Heart left ventricle (tissue), 16 donors: ENCODE measurements around the gene NAALAD2. TPM values are rescaled to one million over a fixed set of nuclear protein-coding genes. Genes with fewer than 3 reads are reported as not detected.

Source experiments
- ATAC-seq, 4 donors: fragments of 200-7000 bp; cut with Tn5 transposase; one replicate each; pipeline ENCODE4 v1.9.1; 2020 to 2022; ENCODE audit warnings: moderate library complexity in 4 of 4, mild to moderate bottlenecking in 3 of 4, moderate number of reproducible peaks in 1 of 4
- DNase-seq, 5 donors: peaks; one replicate each; pipeline ENCODE4 v3.0.0-alpha.2; 2020
- H3K27ac ChIP-seq, 12 donors: fragments of 200-600 bp; sonication (generic) in 4 of 12; one replicate each; pipeline versions ENCODE4 v1.5.0 to v1.8.0; 2016 to 2022; ENCODE audit warnings: mild to moderate bottlenecking in 2 of 12
- H3K27me3 ChIP-seq, 9 donors: fragments of 200-600 bp; sonication (generic) in 2 of 9; one replicate each; pipeline versions ENCODE4 v1.5.1 to v1.8.0; 2016 to 2022; ENCODE audit warnings: mild to moderate bottlenecking in 3 of 9
- H3K36me3 ChIP-seq, 9 donors: fragments of 200-600 bp; sonication (generic) in 2 of 9; one replicate each; pipeline versions ENCODE4 v1.5.0 to v1.8.0; 2018 to 2022; ENCODE audit warnings: mild to moderate bottlenecking in 2 of 9
- H3K4me1 ChIP-seq, 12 donors: fragments of 200-600 bp; sonication (generic) in 4 of 12; one replicate each; pipeline versions ENCODE4 v1.5.0 to v1.8.0; 2016 to 2022; ENCODE audit warnings: mild to moderate bottlenecking in 3 of 12
- H3K4me3 ChIP-seq, 12 donors: fragments of 200-600 bp; sonication (generic) in 4 of 12; one replicate each; pipeline versions ENCODE4 v1.5.0 to v1.8.0; 2017 to 2022; ENCODE audit warnings: mild to moderate bottlenecking in 9 of 12, moderate library complexity in 4 of 12
- H3K9me3 ChIP-seq, 12 donors: fragments of 200-600 bp; sonication (generic) in 4 of 12; one replicate each; pipeline versions ENCODE4 v1.5.0 to v1.8.0; 2016 to 2022; ENCODE audit warnings: mild to moderate bottlenecking in 1 of 12
- POLR2A ChIP-seq, 2 donors: fragments of 450-650 bp; IDR thresholded peaks; one replicate each; pipeline ENCODE4 v1.6.1; 2017; ENCODE audit warnings: antibody characterized with exemption in 2 of 2, mild to moderate bottlenecking in 2 of 2, moderate library complexity in 2 of 2
- WGBS, 4 donors: extraction: QIAGEN DNeasy Blood & Tissue Kit in 2 of 4; methylation state at CpG; one replicate each; pipeline versions ENCODE4 v1.1.5 to v1.1.7; 2013 to 2018; 5-methylcytosine and 5-hydroxymethylcytosine counted together
- intact Hi-C, 10 donors: fragments of 100-400 bp; cut with DNase I; formaldehyde crosslinking; loops; one replicate each; pipeline versions ENCODE4 v1.11.1 to v1.14.2; 2022
- polyA plus RNA-seq, 2 donors: library from polyadenylated mRNA; stranded (reverse); fragments of 200-250 nt; gene quantifications; one replicate each; pipeline ENCODE4 v1.2.3, GENCODE V29; 2013
- total RNA-seq, 9 donors: library from RNA; depleted of rRNA in 2 of 9; stranded (reverse); fragments of >200 nt in 2 of 9; fragmentation: NEBNext Ultra II Directional in 3 of 9; extraction: Animal tissue kit (Norgen Biotek cat#: 25700) in 3 of 9; gene quantifications; one replicate each; pipeline versions ENCODE4 v1.1.0 to v1.2.4, GENCODE V29; 2016 to 2023
- TF ChIP-seq, protein P1 (sequence below), 12 donors: fragments of 200-600 bp; sonication (generic) in 4 of 12; IDR thresholded peaks; one replicate each; pipeline versions ENCODE4 v1.5.0 to v1.8.0; 2018 to 2022; ENCODE audit warnings: antibody characterized with exemption in 12 of 12, mild to moderate bottlenecking in 5 of 12
- donor health status: ischemic (EF 13 %, LVEDD 7.1; RV severe dilation, severe dysfunction).
- donor health status: healthy with polysubstance abuse.
- donor health status: DM: no; HTN: yes; CAD: no.
- donor health status: DM: no; HTN: no; CAD: no.
- donor health status: ischemic (EF 25% LVEDD 6.9; RV normal size, moderate dysfunction).
- donor health status: ischemic (EF 25% LVEDD 5.7; RV mildly dilated, moderate dysfunction).
- donor health status: healthy.
- donor health status: DM: yes; HTN: yes; CAD: no.
- donor health status: ischemic (EF 35%, LVEDD 5.7; RV mildly dilated, moderate dysfunction).
- donor health status: nonischemic (EF 11% LVEDD 7.7; RV severe dilation, severe dysfunction).
- donor health status: DM: yes; HTN: yes; CAD: no.
- donor health status: PGD.
- donor health status: ischemic (EF 29% LVEDD 5.4; RV normal size, mild dysfunction).
- donor health status: nonischemic (EF 23%, LVEDD 6.1; RV moderate dilation, normal function).

NAALAD2 gene
- total and polyA plus RNA-seq, 11 donors: 0.16 to 0.91 (median 0.35) TPM

GRCh38 chr11:90223248-90223585 is 88.8 kb downstream of the NAALAD2 start:
- DNase-seq (no peak), ATAC-seq (peak; percentile 42 to 75 (median 66))
- Histone ChIP-seq H3K27me3 (no peaks in the 10 kb centered on the region), H3K36me3 (no peaks in the 10 kb centered on the region), H3K4me3 (peak overlapping the region; percentile 38 to 96 (median 82)), H3K27ac (peak overlapping the region in 11 of 12 donors; percentile 80 to 95 (median 92)), H3K4me1 (peaks cover 3 to 52% (median 20%) of the 10 kb centered on the region in 12 donors), H3K9me3 (no peaks in the 10 kb centered on the region)
- no peak for TF ChIP-seq POLR2A (IDR thresholded peaks at IDR 0.05)
- TF ChIP-seq, protein P1, sequence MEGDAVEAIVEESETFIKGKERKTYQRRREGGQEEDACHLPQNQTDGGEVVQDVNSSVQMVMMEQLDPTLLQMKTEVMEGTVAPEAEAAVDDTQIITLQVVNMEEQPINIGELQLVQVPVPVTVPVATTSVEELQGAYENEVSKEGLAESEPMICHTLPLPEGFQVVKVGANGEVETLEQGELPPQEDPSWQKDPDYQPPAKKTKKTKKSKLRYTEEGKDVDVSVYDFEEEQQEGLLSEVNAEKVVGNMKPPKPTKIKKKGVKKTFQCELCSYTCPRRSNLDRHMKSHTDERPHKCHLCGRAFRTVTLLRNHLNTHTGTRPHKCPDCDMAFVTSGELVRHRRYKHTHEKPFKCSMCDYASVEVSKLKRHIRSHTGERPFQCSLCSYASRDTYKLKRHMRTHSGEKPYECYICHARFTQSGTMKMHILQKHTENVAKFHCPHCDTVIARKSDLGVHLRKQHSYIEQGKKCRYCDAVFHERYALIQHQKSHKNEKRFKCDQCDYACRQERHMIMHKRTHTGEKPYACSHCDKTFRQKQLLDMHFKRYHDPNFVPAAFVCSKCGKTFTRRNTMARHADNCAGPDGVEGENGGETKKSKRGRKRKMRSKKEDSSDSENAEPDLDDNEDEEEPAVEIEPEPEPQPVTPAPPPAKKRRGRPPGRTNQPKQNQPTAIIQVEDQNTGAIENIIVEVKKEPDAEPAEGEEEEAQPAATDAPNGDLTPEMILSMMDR (IDR thresholded peaks at IDR 0.05): no peak
- 0 to 1% (median 1%) methylated on average over 10 to 12 of the region's 12 CpGs for WGBS, 4 donors
- intact Hi-C loops: loop anchor here in 1 of 10 donors (2.0 kb wide), 1 partner anchor 18 kb away; no protein-coding TSS in a partner anchor

DNA sequence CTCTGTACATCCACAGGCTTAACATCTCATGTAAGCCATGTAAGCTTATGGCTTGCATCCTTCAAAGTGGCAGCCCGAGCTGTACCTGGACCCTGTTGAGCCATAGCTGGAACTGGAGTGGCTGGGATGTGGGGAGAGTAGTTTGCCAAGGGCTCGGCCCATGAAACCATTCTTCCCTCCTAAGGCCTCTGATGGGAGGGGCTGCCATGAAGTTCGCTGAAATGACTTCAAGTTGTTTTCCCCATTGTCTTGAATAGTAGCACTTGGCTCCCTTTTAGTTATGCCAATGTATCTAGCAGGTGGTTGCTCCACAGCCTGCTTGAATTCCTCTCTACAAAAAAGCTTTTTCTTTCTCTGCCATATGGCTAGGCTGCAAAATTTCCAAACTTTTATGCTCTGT is 93.6 kb downstream of the NAALAD2 start:
- no peak for ATAC-seq
- intact Hi-C loops: no loop called here

DNA sequence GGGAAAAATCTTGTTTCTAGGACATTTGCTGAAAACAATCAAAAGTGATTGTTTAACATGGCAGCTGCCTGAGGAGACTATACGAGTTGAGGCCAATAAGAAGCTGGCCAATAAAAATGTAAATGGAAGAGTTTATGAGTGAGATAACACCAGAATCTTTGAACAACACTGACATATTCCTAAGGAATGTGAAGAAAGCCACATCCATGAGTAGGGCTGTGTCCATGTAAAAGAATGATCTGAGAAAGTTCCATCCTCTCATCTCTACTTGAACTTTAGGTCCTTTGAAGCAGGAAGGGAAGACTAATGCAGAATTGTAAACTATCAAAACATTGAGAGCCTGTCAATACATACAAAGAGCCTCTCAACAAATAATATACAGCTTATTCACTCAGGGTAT is 95.3 kb downstream of the NAALAD2 start:
- DNase-seq: no peak
- no peak for ATAC-seq
- 85 to 92% (median 91%) methylated on average over 1 of the region's 1 CpG for WGBS, 4 donors

More for the DNA sequence above, 93.6 kb downstream of the NAALAD2 start:
- 87 to 100% (median 98%) methylated on average over 3 of the region's 3 CpGs for WGBS, 4 donors
- Histone ChIP-seq H3K4me1 (peaks cover 0 to 19% (median 3%) of the 10 kb centered on the region in 12 donors), H3K36me3 (no peaks in the 10 kb centered on the region), H3K27me3 (no peaks in the 10 kb centered on the region), H3K27ac (no peak overlapping the region), H3K9me3 (peaks cover 0 to 17% (median 0%) of the 10 kb centered on the region in 12 donors), H3K4me3 (no peak overlapping the region)
- no peak for DNase-seq
- no peak for TF ChIP-seq POLR2A (IDR thresholded peaks at IDR 0.05)
- TF ChIP-seq, protein P1 (IDR thresholded peaks at IDR 0.05): no peak

GRCh38 chr11:90234977-90235376 is 100.5 kb downstream of the NAALAD2 start:
- intact Hi-C loops: no loop called here
- H3K4me1 ChIP-seq: no peaks in the 10 kb centered on the region
- H3K9me3 ChIP-seq: peaks cover 0 to 10% (median 0%) of the 10 kb centered on the region in 12 donors
- H3K27me3 ChIP-seq: no peaks in the 10 kb centered on the region
- TF ChIP-seq POLR2A (IDR thresholded peaks at IDR 0.05): no peak
- TF ChIP-seq, protein P1 (IDR thresholded peaks at IDR 0.05): no peak
- H3K4me3 ChIP-seq: no peak overlapping the region
- ATAC-seq: no peak
- no peak overlapping the region for H3K27ac ChIP-seq
- DNase-seq: no peak
- WGBS, 4 donors: 42 to 64% (median 58%) methylated on average over 2 of the region's 2 CpGs
- H3K36me3 ChIP-seq: no peaks in the 10 kb centered on the region

More for the DNA sequence above, 95.3 kb downstream of the NAALAD2 start:
- Histone ChIP-seq H3K4me1 (peaks cover 0 to 7% (median 0%) of the 10 kb centered on the region in 12 donors), H3K27me3 (no peaks in the 10 kb centered on the region), H3K27ac (no peak overlapping the region), H3K9me3 (peaks cover 0 to 17% (median 0%) of the 10 kb centered on the region in 12 donors), H3K4me3 (no peak overlapping the region), H3K36me3 (no peaks in the 10 kb centered on the region)
- TF ChIP-seq POLR2A (IDR thresholded peaks at IDR 0.05): no peak
- intact Hi-C loops: no loop called here

- H3K4me3 ChIP-seq: no peak overlapping the region
- WGBS, 4 donors: 71 to 79% (median 76%) methylated on average over 4 of the region's 4 CpGs
- peaks cover 0 to 5% (median 0%) of the 10 kb centered on the region in 12 donors for H3K9me3 ChIP-seq
- no peak for TF ChIP-seq POLR2A (IDR thresholded peaks at IDR 0.05)
- TF ChIP-seq, protein P1 (IDR thresholded peaks at IDR 0.05): no peak
- no peaks in the 10 kb centered on the region for H3K4me1 ChIP-seq
- no peaks in the 10 kb centered on the region for H3K27me3 ChIP-seq
- H3K27ac ChIP-seq: no peak overlapping the region
- no peaks in the 10 kb centered on the region for H3K36me3 ChIP-seq
- ATAC-seq (no peak), DNase-seq (no peak)
- intact Hi-C loops: no loop called here
These were observed 101.1 kb downstream of the NAALAD2 start for GRCh38 chr11:90235526-90235925.
